Natural killer cell (primary cell): ENCODE measurements around the gene PARPBP. TPM values are rescaled to one million over a fixed set of nuclear protein-coding genes. Genes with fewer than 3 reads are reported as not detected.

Source experiments
- ATAC-seq, 3 donors: fragments of 150-1000 bp in 2 of 3; fragments of 200-7000 bp in 1 of 3; cut with Tn5 transposase; 1 replicate in 1 of 3; 2 replicates in 2 of 3; pipeline ENCODE4 v1.10.0; 2021; ENCODE audit warnings: mild to moderate bottlenecking in 2 of 3, moderate library complexity in 2 of 3
- DNase-seq, 2 donors: peaks; one replicate each; pipeline versions ENCODE4 v3.0.0 to v3.0.0-alpha.2; 2013 to 2021; ENCODE audit warnings: mixed read lengths in 1 of 2
- H3K27ac ChIP-seq: one replicate; pipeline ENCODE4 v1.5.1; 2013; ENCODE audit warnings: mild to moderate bottlenecking, low read length
- H3K27me3 ChIP-seq: one replicate; pipeline ENCODE4 v1.6.1; 2013; ENCODE audit warnings: low read length; ENCODE audit not compliant: control insufficient read depth, insufficient read depth
- H3K36me3 ChIP-seq: one replicate; pipeline ENCODE4 v1.6.1; 2013; ENCODE audit warnings: low read length; ENCODE audit not compliant: control insufficient read depth, insufficient read depth
- H3K4me1 ChIP-seq: one replicate; pipeline ENCODE4 v1.6.1; 2013; ENCODE audit warnings: low read length; ENCODE audit not compliant: control insufficient read depth, insufficient read depth
- H3K4me3 ChIP-seq: one replicate; pipeline ENCODE4 v1.5.1; 2013; ENCODE audit warnings: low read length
- H3K9me3 ChIP-seq: one replicate; pipeline ENCODE4 v1.6.1; 2013; ENCODE audit warnings: low read length; ENCODE audit not compliant: control insufficient read depth, insufficient read depth
- H3K27ac Mint-ChIP-seq, 2 donors: one replicate each; pipeline ENCODE4 v1.8.0; 2022; ENCODE audit warnings: mild to moderate bottlenecking in 2 of 2, mixed read lengths in 2 of 2, moderate library complexity in 1 of 2
- H3K27me3 Mint-ChIP-seq, 2 donors: one replicate each; pipeline ENCODE4 v1.8.0; 2022; ENCODE audit warnings: low read depth in 2 of 2, mixed read lengths in 2 of 2
- H3K36me3 Mint-ChIP-seq: one replicate; pipeline ENCODE4 v1.8.0; 2022; ENCODE audit warnings: mixed read lengths
- H3K4me1 Mint-ChIP-seq, 2 donors: one replicate each; pipeline ENCODE4 v1.8.0; 2022; ENCODE audit warnings: mixed read lengths in 2 of 2
- H3K4me3 Mint-ChIP-seq: one replicate; pipeline ENCODE4 v1.8.0; 2022; ENCODE audit warnings: mild to moderate bottlenecking, moderate library complexity, mixed read lengths
- H3K9me3 Mint-ChIP-seq, 2 donors: one replicate each; pipeline ENCODE4 v1.8.0; 2022; ENCODE audit warnings: mixed read lengths in 2 of 2
- CTCF ChIP-seq: fragments of 200-600 bp; IDR thresholded peaks from one replicate; pipeline ENCODE4 v1.8.0; 2022; ENCODE audit warnings: antibody characterized with exemption
- WGBS: methylation state at CpG from one replicate; pipeline ENCODE4 v1.1.7; 2013; ENCODE audit warnings: missing lambda C conversion rate; ENCODE audit not compliant: insufficient coverage; 5-methylcytosine and 5-hydroxymethylcytosine counted together
- intact Hi-C: fragments of 100-400 bp; cut with micrococcal nuclease; formaldehyde crosslinking; loops from one replicate; pipeline ENCODE4 v1.14.2; 2022
- total RNA-seq, 4 donors: library from RNA; stranded (reverse); fragments of 120-200 nt in 1 of 4; gene quantifications; one replicate each; pipeline versions ENCODE4 v1.2.3 to v1.2.4, GENCODE V29; 2013 to 2022

The PARPBP gene
- total RNA-seq, 3 donors from 2014 or later (not counting 1 experiment from before 2014, with no cell fraction given), result 2.8 to 5.6 (median 3.5) TPM

- DNase-seq (no peak), ATAC-seq (no peak)
- intact Hi-C loops, result no loop called here
- Mint-ChIP-seq H3K4me1 (no peaks in the 10 kb centered on the region), H3K27ac (no peak overlapping the region), H3K4me3 (no peak overlapping the region), H3K36me3 (no peaks in the 10 kb centered on the region), H3K27me3 (no peaks in the 10 kb centered on the region), H3K9me3 (no peaks in the 10 kb centered on the region)
- Histone ChIP-seq H3K27me3 (no peaks in the 10 kb centered on the region), H3K4me1 (no peaks in the 10 kb centered on the region), H3K9me3 (no peaks in the 10 kb centered on the region), H3K4me3 (no peak overlapping the region), H3K27ac (no peak overlapping the region), H3K36me3 (no peaks in the 10 kb centered on the region)
- no peak for TF ChIP-seq CTCF
Observed at GRCh38 chr12:102171951-102172350, 52.0 kb downstream of the PARPBP start.

GRCh38 chr12:102172436-102172835 lies 52.5 kb downstream of the PARPBP start:
- H3K4me1 ChIP-seq, result no peaks in the 10 kb centered on the region
- no peaks in the 10 kb centered on the region for H3K9me3 Mint-ChIP-seq
- H3K36me3 ChIP-seq, result no peaks in the 10 kb centered on the region
- H3K27me3 ChIP-seq, result no peaks in the 10 kb centered on the region
- no peak for DNase-seq
- no peak overlapping the region for H3K4me3 Mint-ChIP-seq
- H3K4me3 ChIP-seq, result no peak overlapping the region
- no peaks in the 10 kb centered on the region for H3K27me3 Mint-ChIP-seq
- no peak overlapping the region for H3K27ac ChIP-seq
- H3K27ac Mint-ChIP-seq, result no peak overlapping the region
- no peak for TF ChIP-seq CTCF
- H3K4me1 Mint-ChIP-seq, result no peaks in the 10 kb centered on the region
- no peaks in the 10 kb centered on the region for H3K9me3 ChIP-seq
- no peak for ATAC-seq
- H3K36me3 Mint-ChIP-seq, result no peaks in the 10 kb centered on the region
- intact Hi-C loops, result no loop called here

- Histone ChIP-seq H3K36me3 (no peaks in the 10 kb centered on the region), H3K4me1 (no peaks in the 10 kb centered on the region), H3K9me3 (no peaks in the 10 kb centered on the region), H3K4me3 (no peak overlapping the region), H3K27me3 (no peaks in the 10 kb centered on the region), H3K27ac (no peak overlapping the region)
- Mint-ChIP-seq H3K9me3 (no peaks in the 10 kb centered on the region), H3K36me3 (no peaks in the 10 kb centered on the region), H3K4me3 (no peak overlapping the region), H3K27ac (no peak overlapping the region), H3K4me1 (no peaks in the 10 kb centered on the region), H3K27me3 (no peaks in the 10 kb centered on the region)
- no peak for TF ChIP-seq CTCF
- ATAC-seq (no peak), DNase-seq (no peak)
- 88% methylated on average over 1 of the region's 2 CpGs for WGBS
- intact Hi-C loops, result no loop called here
Observed at GRCh38 chr12:102174117-102174516, 54.1 kb downstream of the PARPBP start.

GRCh38 chr12:102174761-102175160 lies 54.8 kb downstream of the PARPBP start:
- no CpG with 5 or more reads among the region's 2 CpGs for WGBS
- Mint-ChIP-seq H3K27me3 (no peaks in the 10 kb centered on the region), H3K4me1 (no peaks in the 10 kb centered on the region), H3K9me3 (no peaks in the 10 kb centered on the region), H3K4me3 (no peak overlapping the region), H3K36me3 (no peaks in the 10 kb centered on the region), H3K27ac (no peak overlapping the region)
- ATAC-seq (no peak), DNase-seq (no peak)
- H3K4me1 ChIP-seq, result no peaks in the 10 kb centered on the region
- H3K9me3 ChIP-seq, result no peaks in the 10 kb centered on the region
- TF ChIP-seq CTCF, result no peak
- intact Hi-C loops, result no loop called here
- H3K36me3 ChIP-seq, result no peaks in the 10 kb centered on the region
- no peak overlapping the region for H3K27ac ChIP-seq
- H3K4me3 ChIP-seq, result no peak overlapping the region
- H3K27me3 ChIP-seq, result no peaks in the 10 kb centered on the region
